ENCODE results near the gene PCSK6. TPM values are rescaled to one million over a fixed set of nuclear protein-coding genes. Genes with fewer than 3 reads are reported as not detected.
A peak's percentile ranks its signal among the peaks of the same experiment; 100 is the strongest.

PCSK6 gene
- total RNA-seq, 2 experiments from 2014 or later = 2.7 to 3.0 TPM

DNA sequence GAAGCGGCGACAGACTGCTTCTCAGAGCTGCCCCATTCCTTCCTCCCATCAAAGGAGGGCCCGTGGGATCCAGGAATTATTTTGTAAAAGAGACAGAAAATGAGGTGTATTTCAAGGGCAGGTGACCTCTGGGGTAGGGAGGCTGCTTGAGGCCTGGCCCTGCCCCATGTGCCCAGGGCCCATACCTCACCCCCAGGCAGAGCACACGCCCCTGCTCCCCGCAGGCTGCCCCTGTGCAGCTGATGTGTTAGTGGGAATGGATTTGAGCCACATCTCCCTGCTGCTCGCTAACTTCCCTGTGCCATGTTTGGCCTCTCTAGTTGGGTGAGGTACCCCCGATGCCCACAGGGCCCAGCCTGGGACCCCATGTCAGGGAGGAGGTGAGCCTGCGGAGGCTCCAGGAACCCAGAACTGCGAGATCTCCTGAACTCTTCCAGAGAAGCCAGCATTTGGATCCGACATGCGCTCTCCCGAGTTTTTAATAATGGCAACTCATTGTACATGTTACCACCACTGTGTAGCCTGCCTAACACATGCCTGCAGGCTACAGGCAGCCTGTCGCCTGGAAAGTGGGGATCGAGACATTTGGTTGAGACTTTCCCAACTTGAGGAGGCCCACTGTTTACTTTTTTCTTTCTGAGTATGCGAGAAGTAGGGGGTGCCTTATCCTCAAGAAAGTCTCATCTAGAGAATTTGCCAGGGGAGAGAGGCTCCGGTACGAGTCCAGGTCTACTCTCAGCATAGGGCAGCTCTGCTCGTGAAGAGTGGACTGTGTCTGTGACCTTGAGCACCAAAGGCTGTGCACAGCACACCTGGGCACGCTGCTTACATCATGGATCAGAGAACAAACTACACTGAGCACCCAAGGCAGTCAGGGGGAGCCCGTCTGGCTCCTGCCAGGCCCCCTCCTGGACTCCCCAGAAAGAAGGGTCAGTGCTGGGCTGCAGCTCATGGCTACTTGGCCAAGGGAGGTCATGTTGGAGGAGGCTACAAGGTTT, 36.1 kb downstream of the PCSK6 start:
- Mint-ChIP-seq H3K27ac (no peak overlapping the region), H3K9me3 (no peaks in the 10 kb centered on the region), H3K4me3 (no peak overlapping the region), H3K36me3 (ENCODE audit: low read depth) (no peaks in the 10 kb centered on the region), H3K4me1 (ENCODE audit: low read depth) (peaks cover 18% of the 10 kb centered on the region), H3K27me3 (peaks cover 21% of the 10 kb centered on the region)
- ChIA-PET CTCF (no interaction called here), POLR2A (no interaction called here)
- no peak for TF ChIP-seq CTCF (IDR thresholded peaks at IDR 0.05)
- no peak for ATAC-seq
- intact Hi-C loops (cut with micrococcal nuclease) = no loop called here
- no peak for DNase-seq

- peaks cover 21% of the 10 kb centered on the region for H3K27me3 Mint-ChIP-seq
- POLR2A ChIA-PET = interaction anchor here (1.2 kb wide), 1 partner anchor 9 kb away, joined by 3 read pairs; no protein-coding TSS in a partner anchor
Measured at GRCh38 chr15:101452572-101452971, 36.9 kb downstream of the PCSK6 start.

DNA sequence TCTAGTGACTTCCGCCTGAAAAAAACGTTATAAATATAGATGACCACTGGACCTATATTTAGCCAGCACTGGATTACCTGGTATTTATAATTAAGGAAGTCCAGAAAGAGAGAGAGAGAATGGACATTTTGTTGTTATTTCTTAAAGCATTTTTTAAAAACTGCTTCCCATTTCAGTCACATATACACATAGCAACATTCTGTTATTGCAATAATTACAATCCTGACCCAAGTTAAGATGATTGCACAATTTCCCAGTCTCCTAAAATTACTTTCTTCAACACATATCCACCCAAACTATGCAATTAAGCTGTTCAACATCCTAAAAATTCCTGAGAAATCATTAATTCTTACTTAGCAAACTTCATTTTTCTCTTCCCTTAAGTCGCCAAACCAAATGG, 37.7 kb downstream of the PCSK6 start:
- peaks cover 18% of the 10 kb centered on the region for H3K4me1 Mint-ChIP-seq (ENCODE audit: low read depth)
- no peaks in the 10 kb centered on the region for H3K9me3 Mint-ChIP-seq
- intact Hi-C loops (cut with micrococcal nuclease) = no loop called here
- H3K4me3 Mint-ChIP-seq = no peak overlapping the region
- DNase-seq (no peak), ATAC-seq (no peak)
- H3K36me3 Mint-ChIP-seq (ENCODE audit: low read depth) = no peaks in the 10 kb centered on the region
- H3K27ac Mint-ChIP-seq = no peak overlapping the region
- TF ChIP-seq CTCF (IDR thresholded peaks at IDR 0.05) = no peak
- ChIA-PET CTCF (interaction anchor here (0.8 kb wide), 1 partner anchor 105 kb away, joined by 3 read pairs; no protein-coding TSS in a partner anchor), POLR2A (interaction anchor here (1.2 kb wide), 1 partner anchor 10 kb away, joined by 3 read pairs; no protein-coding TSS in a partner anchor)
- H3K27me3 Mint-ChIP-seq = peaks cover 21% of the 10 kb centered on the region

More at GRCh38 chr15:101452572-101452971, 36.9 kb downstream of the PCSK6 start:
- ATAC-seq (no peak), DNase-seq (no peak)
- CTCF ChIA-PET = interaction anchor here (0.8 kb wide), 1 partner anchor 106 kb away, joined by 3 read pairs; no protein-coding TSS in a partner anchor
- H3K9me3 Mint-ChIP-seq = no peaks in the 10 kb centered on the region
- TF ChIP-seq CTCF (IDR thresholded peaks at IDR 0.05) = no peak
- H3K4me1 Mint-ChIP-seq (ENCODE audit: low read depth) = peaks cover 18% of the 10 kb centered on the region
- no peaks in the 10 kb centered on the region for H3K36me3 Mint-ChIP-seq (ENCODE audit: low read depth)
- H3K4me3 Mint-ChIP-seq = no peak overlapping the region
- H3K27ac Mint-ChIP-seq = peak overlapping the region; percentile 7
- intact Hi-C loops (cut with micrococcal nuclease) = no loop called here

DNA sequence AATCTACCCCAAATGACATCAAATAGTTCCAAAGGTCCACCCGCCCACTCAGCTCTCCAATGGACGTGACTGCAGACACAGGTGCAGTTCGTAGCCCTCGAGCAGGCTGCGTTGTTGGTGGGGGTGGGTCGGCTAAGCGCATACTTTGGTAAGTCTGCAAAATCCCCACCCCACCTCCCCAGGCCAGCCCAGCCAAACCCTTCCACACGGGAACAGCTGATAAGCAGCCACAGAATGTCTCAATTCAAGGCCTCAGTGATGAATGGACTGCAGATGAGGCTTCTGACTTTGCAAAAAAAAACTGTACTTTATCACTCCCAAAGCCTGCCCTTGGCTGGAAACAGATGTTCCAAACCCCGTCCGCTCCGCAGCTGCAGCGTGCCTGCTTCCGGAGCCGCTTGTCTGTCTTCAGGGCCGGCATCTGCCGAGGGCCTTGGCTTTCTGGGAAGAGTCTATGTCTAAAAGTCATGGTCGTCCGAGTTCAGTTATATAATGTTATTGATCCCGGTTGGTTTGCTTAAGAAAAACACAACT, 38.2 kb downstream of the PCSK6 start:
- H3K9me3 Mint-ChIP-seq = no peaks in the 10 kb centered on the region
- no peaks in the 10 kb centered on the region for H3K36me3 Mint-ChIP-seq (ENCODE audit: low read depth)
- CTCF ChIA-PET = no interaction called here
- DNase-seq = peak; percentile 79
- H3K27me3 Mint-ChIP-seq = peaks cover 17% of the 10 kb centered on the region
- H3K4me1 Mint-ChIP-seq (ENCODE audit: low read depth) = peaks cover 23% of the 10 kb centered on the region
- peak; percentile 49 for ATAC-seq
- H3K27ac Mint-ChIP-seq = peak overlapping the region; percentile 55
- intact Hi-C loops (cut with micrococcal nuclease) = no loop called here
- POLR2A ChIA-PET = no interaction called here
- TF ChIP-seq CTCF (IDR thresholded peaks at IDR 0.05) = no peak
- H3K4me3 Mint-ChIP-seq = peak overlapping the region; percentile 5
